SKM-1 treated with dmso at 0.1 percent for 144 hours (cell line): ENCODE measurements around the gene LRFN4.

Source experiments
- DNase-seq: peaks from one replicate; lab custom pipeline; 2025; ENCODE audit not compliant: unreplicated experiment; lab: John Stamatoyannopoulos, UW

Gene LRFN4

DNA sequence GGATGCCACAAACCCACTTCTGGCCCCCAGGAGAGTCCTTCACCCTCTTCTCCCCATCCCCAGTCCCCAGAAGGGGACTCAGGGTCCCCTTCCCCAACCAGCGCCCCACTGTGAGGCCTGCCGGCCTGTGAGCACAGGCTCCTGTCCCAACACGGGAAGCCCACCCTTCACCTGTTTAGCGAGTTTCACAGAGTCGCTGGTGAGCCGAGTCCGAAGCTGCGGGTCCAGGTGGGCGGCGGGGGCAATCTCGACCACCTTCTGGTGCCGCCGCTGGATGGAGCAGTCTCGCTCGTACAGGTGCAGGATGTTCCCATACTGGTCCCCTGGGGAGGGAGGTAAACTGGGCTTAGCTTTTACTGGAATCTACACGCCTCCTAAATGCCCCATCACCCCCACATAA, 13.3 kb downstream of the LRFN4 start:
- no peak for DNase-seq

GRCh38 chr11:66870616-66871520, 14.0 kb downstream of the LRFN4 start:
- no peak for DNase-seq

GRCh38 chr11:66871521-66871901, 14.6 kb downstream of the LRFN4 start:
- no peak for DNase-seq

DNA sequence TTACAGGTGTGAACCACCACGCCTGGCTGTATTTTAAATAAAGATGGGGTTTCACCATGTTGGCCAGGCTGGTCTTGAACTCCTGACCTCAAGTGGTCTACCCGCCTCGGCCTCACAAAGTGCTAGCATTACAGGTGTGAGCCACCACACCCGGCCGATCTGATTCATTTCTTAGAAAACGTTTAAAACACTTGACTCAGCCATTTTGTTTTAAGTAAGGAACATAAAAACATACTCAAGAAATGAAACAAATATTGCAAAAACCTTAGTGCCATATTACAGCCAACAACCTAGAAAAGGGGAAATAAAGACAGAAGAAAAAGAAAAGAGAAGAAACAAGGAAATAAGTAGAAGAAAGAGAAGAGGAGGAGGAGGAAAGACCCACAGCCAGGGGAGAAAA, 17.4 kb downstream of the LRFN4 start:
- no peak for DNase-seq

- DNase-seq, result no peak
Observed at GRCh38 chr11:66875378-66875777, 18.5 kb downstream of the LRFN4 start.

DNA sequence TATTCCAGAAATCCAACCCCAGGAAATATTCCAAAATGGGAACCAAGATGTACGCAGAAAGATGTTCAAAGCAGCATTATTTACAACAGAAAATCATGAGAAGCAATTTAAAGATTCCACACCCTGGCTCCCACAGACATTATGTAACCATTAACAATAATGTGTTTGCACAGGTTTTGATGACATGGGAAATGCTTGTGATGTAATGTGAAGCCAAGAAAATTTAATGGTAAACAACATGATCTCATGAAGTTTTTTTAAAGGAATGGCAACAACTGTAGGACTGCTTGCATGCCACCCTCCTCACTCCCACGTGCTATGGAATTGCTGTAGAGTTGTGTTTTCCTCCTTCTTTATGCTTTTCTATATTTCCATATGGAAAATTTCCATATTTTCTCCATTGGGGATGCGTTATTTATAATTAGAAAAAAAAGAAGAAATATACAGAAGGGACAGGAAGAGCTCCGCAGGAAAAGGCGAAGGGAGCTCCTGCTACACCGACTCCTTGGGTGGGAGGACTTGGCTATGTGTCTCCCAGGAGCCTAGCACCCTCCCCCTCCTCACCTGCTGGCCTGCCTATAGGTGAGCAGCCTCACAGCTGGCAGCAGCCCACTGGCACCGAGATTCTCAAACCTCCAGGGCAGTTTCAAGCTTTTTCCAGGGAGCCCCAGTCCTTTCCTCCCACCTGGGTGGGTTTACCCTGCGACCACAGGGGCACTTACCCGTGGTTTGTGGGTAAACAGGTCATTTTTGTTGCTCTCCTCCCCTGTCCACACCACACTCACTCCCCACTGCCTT, 20.9 kb downstream of the LRFN4 start:
- DNase-seq, result no peak

DNA sequence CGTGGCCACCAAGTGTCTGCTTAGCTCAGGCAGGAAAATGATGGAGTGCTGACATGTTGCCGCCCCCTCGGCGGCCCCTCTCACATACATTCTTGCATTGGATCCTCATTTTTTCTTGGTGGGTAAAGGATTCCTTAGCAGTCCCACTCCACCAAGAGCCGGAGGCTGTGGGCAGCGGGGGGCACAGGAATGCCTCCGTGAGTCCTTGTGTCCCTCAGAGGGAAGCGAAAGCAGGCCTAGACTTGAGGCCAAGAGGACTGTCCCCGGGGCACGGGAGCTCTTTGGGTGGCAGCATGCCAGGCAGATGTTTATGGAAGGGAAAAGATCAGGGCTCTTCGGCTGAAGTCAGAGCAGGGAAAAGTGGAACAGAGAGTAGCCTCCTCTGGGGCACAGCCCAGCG, 21.6 kb downstream of the LRFN4 start:
- no peak for DNase-seq

- no peak for DNase-seq
Observed at GRCh38 chr11:66879000-66879399, 22.1 kb downstream of the LRFN4 start.

GRCh38 chr11:66879583-66879982, 22.7 kb downstream of the LRFN4 start:
- DNase-seq, result no peak

DNA sequence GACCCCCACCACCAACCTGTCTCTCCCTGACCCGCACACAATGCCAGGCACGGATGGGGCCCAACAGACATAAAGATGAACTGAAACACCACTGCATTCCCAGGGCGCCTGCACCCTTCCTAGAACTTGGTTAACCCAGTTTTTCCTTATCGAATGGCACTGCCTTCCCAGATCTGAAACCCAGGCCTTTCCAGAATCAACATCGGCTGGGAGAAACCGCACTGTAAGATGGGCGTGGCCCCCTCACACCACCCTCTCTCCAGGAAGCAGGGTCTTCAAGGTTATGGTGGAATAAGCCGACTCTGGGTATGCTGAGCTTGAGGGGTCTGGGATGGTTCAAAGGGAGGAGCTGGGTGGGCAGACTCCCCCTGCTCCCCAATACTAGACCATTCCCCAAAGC, 23.1 kb downstream of the LRFN4 start:
- DNase-seq, result no peak

DNA sequence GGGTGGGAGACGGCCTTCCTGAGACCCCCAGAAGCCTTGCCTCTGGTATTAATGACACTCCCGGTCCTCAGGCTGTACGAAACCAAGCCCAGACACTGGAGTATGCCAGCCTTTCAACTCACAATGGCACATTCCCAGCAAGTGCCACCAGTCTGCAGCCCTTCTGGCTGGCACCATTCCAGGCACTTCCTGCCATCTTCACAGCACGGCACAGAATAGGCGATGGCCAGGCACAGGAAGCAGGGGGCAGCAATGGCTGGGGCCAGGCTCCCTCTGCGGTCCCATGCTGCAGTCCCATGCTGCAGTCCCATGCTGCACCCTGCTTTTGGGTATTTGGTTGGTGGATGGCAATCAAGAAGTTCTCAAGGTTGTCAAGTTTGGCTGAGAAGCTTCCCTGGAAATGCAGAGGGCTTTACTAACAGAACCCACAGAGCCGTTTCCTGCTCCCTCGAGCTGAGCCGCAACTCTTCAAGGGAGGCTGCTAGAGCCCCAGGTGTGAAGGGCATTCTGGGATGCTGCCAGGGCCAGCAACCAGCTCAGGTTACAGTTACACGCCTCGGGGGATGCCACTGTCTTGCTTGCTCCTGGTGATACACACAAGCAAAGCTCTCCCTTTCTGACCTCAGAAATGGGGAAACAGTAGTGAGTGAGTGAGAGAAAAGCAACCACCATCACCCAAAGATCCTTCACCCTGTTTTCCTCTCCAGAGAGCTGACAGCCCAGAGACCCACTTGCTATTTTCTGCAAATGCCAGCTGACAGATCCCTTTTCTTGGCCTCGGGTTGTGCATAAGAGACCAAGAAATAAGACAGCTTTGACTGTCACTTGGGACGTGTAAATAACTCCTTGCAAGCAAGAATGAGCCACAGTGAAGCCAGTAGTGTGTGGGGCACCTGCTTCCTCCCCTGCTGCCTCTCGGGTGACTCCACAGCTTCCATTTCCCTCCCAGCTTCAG, 23.9 kb downstream of the LRFN4 start:
- DNase-seq, result no peak

GRCh38 chr11:66881451-66881835, 24.6 kb downstream of the LRFN4 start:
- no peak for DNase-seq

GRCh38 chr11:66881927-66882452, 25.1 kb downstream of the LRFN4 start:
- DNase-seq, result no peak

DNA sequence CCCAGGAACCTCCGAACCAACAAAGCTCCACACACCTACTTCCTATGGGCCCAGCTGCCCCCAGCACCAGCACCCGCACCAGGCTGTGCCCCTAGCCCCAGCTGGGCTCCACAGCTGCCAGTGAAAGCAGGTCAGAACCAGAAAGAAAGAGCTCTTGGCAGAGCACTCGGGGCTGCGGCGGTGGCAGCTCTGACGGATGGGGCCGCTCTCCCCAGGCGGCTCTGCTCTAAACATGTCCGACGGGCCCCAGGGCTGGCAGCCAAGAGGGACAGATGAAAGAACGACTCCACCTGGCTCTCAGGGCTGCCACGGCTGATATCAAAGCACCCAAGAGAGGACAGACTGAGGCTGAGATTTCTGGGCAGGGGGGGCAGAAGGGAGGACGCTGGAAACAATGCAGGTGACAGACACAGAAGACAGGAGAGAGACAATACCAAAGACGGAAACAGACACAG, 25.7 kb downstream of the LRFN4 start:
- DNase-seq, result no peak

DNA sequence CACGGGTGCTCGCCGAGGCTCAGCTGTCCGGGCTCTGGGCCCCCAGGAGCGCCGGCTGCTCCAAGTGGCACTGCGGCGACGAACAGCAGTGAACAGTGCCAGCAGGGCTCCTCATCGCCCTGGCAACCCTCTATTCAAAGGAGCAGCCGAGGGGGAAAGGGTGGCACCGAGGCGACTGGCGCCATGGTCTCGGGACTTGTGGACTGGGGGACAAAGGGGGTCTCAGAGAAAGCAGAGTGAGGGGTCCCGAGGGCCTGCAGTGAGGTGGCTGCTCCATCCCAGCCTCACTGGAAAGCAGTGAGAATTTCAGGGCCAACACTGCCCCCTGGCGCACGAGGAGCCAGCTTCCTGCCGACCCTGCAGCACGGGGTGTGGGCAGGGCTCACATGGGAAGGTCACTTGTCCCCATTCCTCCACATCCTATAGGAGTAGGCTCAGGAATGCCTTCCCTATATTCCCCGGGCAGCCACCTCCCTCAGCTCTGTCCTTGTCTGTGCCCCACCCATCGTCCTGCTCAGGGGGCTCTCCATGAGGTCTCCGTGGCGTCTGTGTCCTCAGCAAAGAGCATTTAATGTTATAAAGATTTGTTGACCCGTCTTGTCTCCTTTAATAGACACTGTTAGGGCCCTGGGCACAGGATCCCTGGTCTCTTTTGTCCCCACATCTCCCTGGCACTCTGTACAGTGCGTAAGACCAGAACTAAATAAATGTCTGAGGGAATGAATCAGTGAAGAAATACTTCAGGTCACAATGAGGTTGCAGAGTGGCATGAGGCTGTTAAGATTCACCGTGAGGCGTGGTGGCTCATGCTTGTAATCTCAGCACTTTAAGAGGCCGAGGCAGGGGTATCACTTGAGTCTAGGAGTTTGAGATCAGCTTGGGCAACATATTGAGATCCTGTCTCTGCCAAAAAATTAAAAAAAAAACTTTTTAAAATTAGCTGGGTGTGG, 26.4 kb downstream of the LRFN4 start:
- peak; percentile 26 for DNase-seq

DNA sequence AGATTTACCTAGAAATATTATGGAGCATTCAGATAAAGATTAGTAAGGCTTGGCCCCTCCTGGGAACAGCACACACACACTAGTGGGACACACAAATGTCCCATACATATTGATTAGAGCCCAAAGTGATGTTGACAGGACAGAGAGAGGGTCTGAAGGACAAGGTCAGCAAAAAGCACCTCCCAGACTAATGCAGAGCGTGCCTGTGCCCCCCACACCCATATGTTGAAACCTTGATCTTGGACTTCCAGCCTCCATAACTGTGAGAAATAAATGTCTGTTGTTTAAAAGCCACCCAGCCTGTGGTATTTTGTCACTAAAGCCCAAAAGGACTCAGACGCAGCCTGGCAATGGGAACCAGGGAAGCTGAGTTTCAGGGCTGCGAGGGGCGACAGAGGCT, 27.6 kb downstream of the LRFN4 start:
- no peak for DNase-seq

DNA sequence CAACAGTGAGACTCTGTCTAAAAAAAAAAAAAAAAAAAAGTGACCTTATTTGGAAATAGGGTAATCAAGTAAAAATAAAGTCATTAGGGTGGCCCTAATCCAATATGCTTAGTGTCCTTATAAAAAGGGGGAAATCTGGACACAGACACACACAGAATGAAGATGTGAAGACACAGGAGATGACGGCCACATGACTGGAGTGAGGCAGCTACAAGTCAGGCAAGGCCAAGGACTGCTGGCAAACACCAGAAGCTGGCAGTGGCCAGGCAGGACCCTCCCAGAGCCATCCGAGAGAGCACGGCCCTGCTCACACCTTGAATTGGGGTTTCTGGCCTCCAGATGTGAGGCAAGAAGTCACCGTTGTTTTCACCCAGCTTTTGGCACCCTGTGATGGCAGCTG, 28.6 kb downstream of the LRFN4 start:
- DNase-seq, result no peak

DNA sequence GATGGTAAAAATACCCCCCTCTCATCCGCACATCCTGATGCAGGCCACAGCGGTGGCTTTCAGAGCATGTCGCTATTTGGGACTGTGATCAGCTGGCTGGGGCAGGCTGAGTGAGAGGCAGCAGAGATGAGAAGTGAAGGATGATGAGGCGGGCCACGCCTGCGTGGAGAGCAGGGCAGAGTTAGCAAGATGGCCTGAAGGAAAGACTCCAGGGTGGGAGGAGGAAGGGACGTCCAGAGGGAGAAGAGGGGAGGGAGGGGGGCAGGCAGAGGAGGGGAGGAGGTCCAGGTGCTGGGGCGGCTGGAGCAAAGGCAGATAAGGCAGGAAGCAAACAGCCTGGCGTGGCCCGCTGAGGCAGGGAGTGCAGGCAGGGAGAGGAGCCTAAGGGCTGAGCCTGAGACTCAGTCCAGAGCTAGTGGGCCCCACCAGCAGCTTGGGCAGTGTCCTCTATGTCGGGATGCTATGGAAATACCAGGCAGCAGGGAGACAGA, 29.1 kb downstream of the LRFN4 start:
- no peak for DNase-seq

DNA sequence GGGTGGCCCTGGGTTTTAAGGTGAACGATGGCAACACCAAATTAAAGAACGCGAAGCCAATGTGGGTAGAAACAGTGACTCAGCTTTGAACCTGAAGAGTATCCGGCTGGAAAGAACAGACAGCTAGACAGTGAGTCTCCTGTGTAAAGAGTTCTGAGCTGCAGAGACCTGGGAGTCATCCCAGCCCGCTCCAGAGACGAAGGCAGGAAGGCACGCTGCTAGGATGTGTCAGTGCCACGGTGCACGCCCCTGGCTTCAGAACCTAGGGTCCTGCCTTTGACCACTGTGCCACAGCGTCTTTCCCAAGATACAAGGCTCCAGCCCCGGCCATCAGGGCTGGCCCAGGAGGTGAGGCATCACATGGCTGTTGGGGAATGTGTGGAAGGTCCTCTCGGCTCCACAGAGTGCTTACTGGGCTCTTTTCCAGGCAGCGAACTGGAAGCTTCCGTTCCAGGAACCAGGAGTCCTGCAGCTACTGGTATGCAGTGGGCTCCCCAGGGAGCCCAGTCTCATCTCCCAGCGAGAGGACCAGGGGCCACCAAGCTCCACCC, 29.9 kb downstream of the LRFN4 start:
- DNase-seq, result no peak
